GM23338 (cell line): Measurements from ENCODE around the gene LYRM9. TPM values are rescaled to one million over a fixed set of nuclear protein-coding genes. Genes with fewer than 3 reads are reported as not detected.

ENCODE experiments used
- ATAC-seq: fragments of 200-7000 bp; cut with Tn5 transposase; 3 replicates; pipeline ENCODE4 v1.9.1; 2020
- DNase-seq: peaks from one replicate; pipeline ENCODE4 v3.0.0-alpha.2; 2015; ENCODE audit warnings: low spot score
- H2AFZ ChIP-seq: fragments of 200-600 bp; sonication (generic); 2 replicates; pipeline ENCODE4 v1.8.0; 2016; ENCODE audit warnings: antibody characterized with exemption, mild to moderate bottlenecking, moderate library complexity
- H3F3A ChIP-seq: fragments of 200-600 bp; sonication (generic); replicated peaks from 2 replicates; pipeline ENCODE4 v1.8.0; 2017; ENCODE audit warnings: antibody characterized with exemption, mixed run types, low read depth
- H3K27ac ChIP-seq: fragments of 200-600 bp; sonication (generic); 2 replicates; pipeline ENCODE4 v1.6.1; 2016; ENCODE audit warnings: low read depth
- H3K27me3 ChIP-seq: fragments of 200-600 bp; sonication (generic); 2 replicates; pipeline ENCODE4 v1.8.0; 2016; ENCODE audit warnings: mild to moderate bottlenecking, mixed run types, moderate library complexity; ENCODE audit not compliant: insufficient read depth
- H3K36me3 ChIP-seq: fragments of 200-600 bp; sonication (generic); 2 replicates; pipeline ENCODE4 v1.8.0; 2016; ENCODE audit warnings: mild to moderate bottlenecking; ENCODE audit not compliant: insufficient read depth
- H3K4me1 ChIP-seq: fragments of 200-600 bp; sonication (generic); 2 replicates; pipeline ENCODE4 v1.8.0; 2016; ENCODE audit warnings: mild to moderate bottlenecking, moderate library complexity; ENCODE audit not compliant: insufficient read depth
- H3K4me2 ChIP-seq: fragments of 200-600 bp; sonication (generic); 2 replicates; pipeline ENCODE4 v1.7.1; 2017; ENCODE audit warnings: mixed run types
- H3K4me3 ChIP-seq: fragments of 200-600 bp; sonication (generic); 2 replicates; pipeline ENCODE4 v1.6.1; 2016; ENCODE audit warnings: mixed run types
- H3K79me2 ChIP-seq: fragments of 200-600 bp; sonication (generic); replicated peaks from 2 replicates; pipeline ENCODE4 v1.8.0; 2017; ENCODE audit warnings: mild to moderate bottlenecking; ENCODE audit not compliant: insufficient read depth
- H3K9me2 ChIP-seq: fragments of 200-600 bp; sonication (generic); 2 replicates; pipeline ENCODE4 v1.8.0; 2017; ENCODE audit not compliant: insufficient read depth
- H4K20me1 ChIP-seq: fragments of 200-600 bp; sonication (generic); replicated peaks from 2 replicates; pipeline ENCODE4 v1.8.0; 2017; ENCODE audit warnings: mild to moderate bottlenecking; ENCODE audit not compliant: insufficient read depth
- H3K27ac Mint-ChIP-seq: 2 replicates; pipeline ENCODE4 v1.8.0; 2020; ENCODE audit warnings: inconsistent platforms, mild to moderate bottlenecking, moderate library complexity, mixed read lengths
- H3K27me3 Mint-ChIP-seq: 3 replicates; pipeline ENCODE4 v1.8.0; 2022; ENCODE audit warnings: low read depth, mild to moderate bottlenecking, moderate library complexity, mixed read lengths, inconsistent platforms; ENCODE audit not compliant: insufficient read depth, poor library complexity
- H3K36me3 Mint-ChIP-seq: 3 replicates; pipeline ENCODE4 v1.8.0; 2021; ENCODE audit warnings: low read depth, mild to moderate bottlenecking, inconsistent platforms, moderate library complexity, mixed read lengths
- H3K4me1 Mint-ChIP-seq: 3 replicates; pipeline ENCODE4 v1.8.0; 2020; ENCODE audit warnings: mild to moderate bottlenecking, inconsistent platforms, mixed read lengths
- H3K4me3 Mint-ChIP-seq: 3 replicates; pipeline ENCODE4 v1.8.0; 2021; ENCODE audit warnings: moderate library complexity, mild to moderate bottlenecking, inconsistent platforms, mixed read lengths
- H3K9me3 Mint-ChIP-seq: 3 replicates; pipeline ENCODE4 v1.8.0; 2020; ENCODE audit warnings: moderate library complexity, mild to moderate bottlenecking, inconsistent platforms, mixed read lengths
- CREB1 ChIP-seq: fragments of 250-450 bp; sonication (Bioruptor Pico); IDR thresholded peaks from 2 replicates; pipeline ENCODE4 v1.5.0; 2020; ENCODE audit warnings: low read depth, mild to moderate bottlenecking, moderate library complexity
- CTCF ChIP-seq, 2 experiments: fragments of 200-600 bp in 1 of 2; sonication (generic) in 1 of 2; conservative IDR thresholded peaks; 2 replicates each; pipeline versions ENCODE4 v1.5.1 to v1.6.1; 2016 to 2017; ENCODE audit warnings: antibody characterized with exemption in 2 of 2, low read depth in 2 of 2, mild to moderate bottlenecking in 2 of 2, moderate library complexity in 1 of 2
- ETS1 ChIP-seq: IDR thresholded peaks from 2 replicates; pipeline ENCODE4 v1.6.1; 2016; ENCODE audit warnings: antibody characterized with exemption
- EZH2 ChIP-seq: fragments of 200-600 bp; sonication (generic); IDR thresholded peaks from one replicate; pipeline ENCODE4 v1.8.0; 2017; ENCODE audit warnings: antibody characterized with exemption, mild to moderate bottlenecking, low read depth; ENCODE audit not compliant: unreplicated experiment
- EZH2phosphoT487 ChIP-seq: fragments of 200-600 bp; sonication (generic); IDR thresholded peaks from one replicate; pipeline ENCODE4 v1.8.1; 2018; ENCODE audit warnings: antibody characterized with exemption; ENCODE audit not compliant: unreplicated experiment
- JUNB ChIP-seq: IDR thresholded peaks from one replicate; pipeline ENCODE4 v1.6.1; 2016; ENCODE audit warnings: antibody characterized with exemption; ENCODE audit not compliant: unreplicated experiment
- NANOG ChIP-seq: IDR thresholded peaks from 2 replicates; pipeline ENCODE4 v1.6.1; 2016; ENCODE audit warnings: antibody characterized with exemption, borderline replicate concordance
- POLR2AphosphoS5 ChIP-seq: IDR thresholded peaks from 2 replicates; pipeline ENCODE4 v1.6.1; 2016; ENCODE audit warnings: antibody characterized with exemption, low read depth
- REST ChIP-seq: IDR thresholded peaks from one replicate; pipeline ENCODE4 v1.6.1; 2018; ENCODE audit warnings: antibody characterized with exemption; ENCODE audit not compliant: unreplicated experiment
- STAT1 ChIP-seq: IDR thresholded peaks from one replicate; pipeline ENCODE4 v1.6.1; 2016; ENCODE audit warnings: antibody characterized with exemption; ENCODE audit not compliant: unreplicated experiment
- ZNF331 ChIP-seq: fragments of 250-450 bp; sonication (Bioruptor Pico); IDR thresholded peaks from 2 replicates; pipeline ENCODE4 v1.5.0; 2020; ENCODE audit warnings: low read depth, mild to moderate bottlenecking, moderate library complexity
- polyA plus RNA-seq: library from polyadenylated mRNA; unstranded; fragments of >200 nt; fragmentation: Nextera tagmentation; extraction: Ambion mirVana; gene quantifications from 2 replicates; pipeline ENCODE4 v1.2.1, GENCODE V29; 2016
- total RNA-seq: library from RNA; depleted of rRNA; stranded (reverse); fragments of >200 nt; shearing (Covaris generic); gene quantifications from 2 replicates; pipeline ENCODE4 v1.2.3, GENCODE V29; 2014

LYRM9 gene
- total and polyA plus RNA-seq, 2 experiments from 2014 or later, result 4.7 to 6.2 TPM

- H3K27ac Mint-ChIP-seq, result no peak overlapping the region
- H3K4me1 Mint-ChIP-seq, result peaks cover 1% of the 10 kb centered on the region; the same call in 1 of the 3 replicates
- no peak overlapping the region for H2AFZ ChIP-seq
- no peaks in the 10 kb centered on the region for H3K27me3 ChIP-seq
- no peaks in the 10 kb centered on the region for H3K4me1 ChIP-seq
- ATAC-seq, result no peak
- TF ChIP-seq ZNF331 (CRISPR knock-in tag) (no peak), STAT1 (no peak)
- no peak overlapping the region for H3K4me3 Mint-ChIP-seq
- H3K4me3 ChIP-seq, result no peak overlapping the region
- peaks cover 6% of the 10 kb centered on the region for H3K27me3 Mint-ChIP-seq
- H3K9me3 Mint-ChIP-seq, result peaks cover 5% of the 10 kb centered on the region; the same call in 1 of the 3 replicates
- H3K9me2 ChIP-seq, result peaks cover 6% of the 10 kb centered on the region; the same call in 1 of the 2 replicates
- no peaks in the 10 kb centered on the region for H3K79me2 ChIP-seq
- H3K36me3 ChIP-seq, result no peaks in the 10 kb centered on the region
- H4K20me1 ChIP-seq, result no peaks in the 10 kb centered on the region
- H3F3A ChIP-seq, result no peaks in the 10 kb centered on the region
- no peak for DNase-seq
- no peak overlapping the region for H3K27ac ChIP-seq
- 0 out of 3 replicates have a peak, but pooled peaks cover 2% of the 10 kb centered on the region for H3K36me3 Mint-ChIP-seq
- H3K4me2 ChIP-seq, result no peak overlapping the region
Observed at GRCh38 chr17:27873211-27873610, 20.0 kb downstream of the LYRM9 start.

GRCh38 chr17:27872776-27873175, 20.4 kb downstream of the LYRM9 start:
- H4K20me1 ChIP-seq, result no peaks in the 10 kb centered on the region
- Mint-ChIP-seq H3K4me3 (no peak overlapping the region), H3K27me3 (peaks cover 6% of the 10 kb centered on the region), H3K9me3 (peaks cover 5% of the 10 kb centered on the region; the same call in 1 of the 3 replicates), H3K27ac (no peak overlapping the region), H3K4me1 (no peaks in the 10 kb centered on the region), H3K36me3 (0 out of 3 replicates have a peak, but pooled peaks cover 2% of the 10 kb centered on the region)
- H3K79me2 ChIP-seq, result no peaks in the 10 kb centered on the region
- no peak overlapping the region for H3K4me2 ChIP-seq
- no peak overlapping the region for H2AFZ ChIP-seq
- no peak overlapping the region for H3K27ac ChIP-seq
- no peak overlapping the region for H3K4me3 ChIP-seq
- peaks cover 6% of the 10 kb centered on the region; the same call in 1 of the 2 replicates for H3K9me2 ChIP-seq
- H3K4me1 ChIP-seq, result no peaks in the 10 kb centered on the region
- no peaks in the 10 kb centered on the region for H3F3A ChIP-seq
- H3K27me3 ChIP-seq, result no peaks in the 10 kb centered on the region
- ATAC-seq, result no peak
- no peak for DNase-seq
- H3K36me3 ChIP-seq, result no peaks in the 10 kb centered on the region
- no peak for TF ChIP-seq EZH2phosphoT487
- no peak for TF ChIP-seq ZNF331 (CRISPR knock-in tag)
- no peak for TF ChIP-seq NANOG
- TF ChIP-seq POLR2AphosphoS5, result no peak
- TF ChIP-seq CREB1 (CRISPR knock-in tag), result no peak
- no peak for TF ChIP-seq ETS1
- TF ChIP-seq CTCF (conservative IDR thresholded peaks at IDR 0.05; ENCODE audit: low read depth in 2 of 2), result no peak
- no peak for TF ChIP-seq REST
- no peak for TF ChIP-seq STAT1
- TF ChIP-seq EZH2, result no peak
- TF ChIP-seq JUNB, result no peak
